Liver (tissue), 9 donors: ENCODE data around the gene DLX2. TPM values are rescaled to one million over a fixed set of nuclear protein-coding genes. Genes with fewer than 3 reads are reported as not detected.

Experiments
- DNase-seq: peaks from one replicate; pipeline ENCODE4 v3.0.0-alpha.2; 2017; ENCODE audit warnings: low spot score
- H3K27ac ChIP-seq, 2 donors: one replicate each; pipeline ENCODE4 v1.7.0; 2013; ENCODE audit warnings: inconsistent platforms in 2 of 2, low read length in 2 of 2, control low read depth in 1 of 2, low read depth in 1 of 2, mild to moderate bottlenecking in 1 of 2
- H3K27me3 ChIP-seq, 4 donors: one replicate each; pipeline versions ENCODE4 v1.6.1 to v1.7.0; 2013; ENCODE audit warnings: low read length in 3 of 4, inconsistent platforms in 1 of 4, mild to moderate bottlenecking in 1 of 4, moderate library complexity in 1 of 4; ENCODE audit not compliant: control insufficient read depth in 4 of 4, insufficient read depth in 4 of 4
- H3K36me3 ChIP-seq, 4 donors: one replicate each; pipeline versions ENCODE4 v1.6.1 to v1.7.0; 2013; ENCODE audit warnings: low read length in 3 of 4, mild to moderate bottlenecking in 3 of 4, low read depth in 1 of 4, moderate library complexity in 1 of 4; ENCODE audit not compliant: control insufficient read depth in 4 of 4, insufficient read depth in 3 of 4
- H3K4me1 ChIP-seq, 4 donors: one replicate each; pipeline versions ENCODE4 v1.6.1 to v1.7.0; 2013; ENCODE audit warnings: low read length in 3 of 4, mild to moderate bottlenecking in 3 of 4, moderate library complexity in 1 of 4; ENCODE audit not compliant: control insufficient read depth in 4 of 4, insufficient read depth in 4 of 4
- H3K4me3 ChIP-seq, 3 donors: one replicate each; pipeline versions ENCODE4 v1.6.1 to v1.7.0; 2013; ENCODE audit warnings: low read length in 3 of 3, control low read depth in 1 of 3, low read depth in 1 of 3, mild to moderate bottlenecking in 1 of 3
- H3K9ac ChIP-seq, 2 donors: one replicate each; pipeline ENCODE4 v1.7.0; 2013; ENCODE audit warnings: low read length in 2 of 2, mild to moderate bottlenecking in 2 of 2, moderate library complexity in 2 of 2, control low read depth in 1 of 2, low read depth in 1 of 2
- H3K9me3 ChIP-seq, 4 donors: one replicate each; pipeline versions ENCODE4 v1.6.1 to v1.7.0; 2013; ENCODE audit warnings: low read length in 3 of 4; ENCODE audit not compliant: control insufficient read depth in 4 of 4
- EGR1 ChIP-seq, 2 donors: IDR thresholded peaks; 2 replicates each; pipeline ENCODE4 v1.6.1; 2016 to 2018; ENCODE audit warnings: antibody characterized with exemption in 2 of 2, low read depth in 2 of 2
- GABPA ChIP-seq, 2 donors: IDR thresholded peaks in 1 of 2; conservative IDR thresholded peaks in 1 of 2; 2 replicates each; pipeline ENCODE4 v1.6.1; 2016; ENCODE audit warnings: antibody characterized with exemption in 2 of 2, mild to moderate bottlenecking in 1 of 2, moderate library complexity in 1 of 2
- HNF4A ChIP-seq, 2 donors: conservative IDR thresholded peaks; 2 replicates each; pipeline ENCODE4 v1.6.1; 2016; ENCODE audit warnings: antibody characterized with exemption in 2 of 2, mild to moderate bottlenecking in 2 of 2
- HNF4G ChIP-seq: IDR thresholded peaks from 2 replicates; pipeline ENCODE4 v1.6.1; 2016; ENCODE audit warnings: antibody characterized with exemption
- JUND ChIP-seq, 2 donors: IDR thresholded peaks; 2 replicates each; pipeline ENCODE4 v1.6.1; 2016; ENCODE audit warnings: antibody characterized with exemption in 2 of 2
- NR2F2 ChIP-seq: IDR thresholded peaks from 2 replicates; pipeline ENCODE4 v1.6.1; 2016; ENCODE audit warnings: antibody characterized with exemption
- RAD21 ChIP-seq, 2 donors: IDR thresholded peaks; 2 replicates each; pipeline ENCODE4 v1.6.1; 2016; ENCODE audit warnings: antibody characterized with exemption in 2 of 2, mild to moderate bottlenecking in 2 of 2
- REST ChIP-seq: IDR thresholded peaks from 2 replicates; pipeline ENCODE4 v1.6.1; 2016; ENCODE audit warnings: antibody characterized with exemption, mild to moderate bottlenecking
- RXRA ChIP-seq, 2 donors: IDR thresholded peaks; 2 replicates each; pipeline ENCODE4 v1.6.1; 2017 to 2018; ENCODE audit warnings: antibody characterized with exemption in 2 of 2, mild to moderate bottlenecking in 1 of 2
- SP1 ChIP-seq: IDR thresholded peaks from 2 replicates; pipeline ENCODE4 v1.6.1; 2018; ENCODE audit warnings: antibody characterized with exemption, mild to moderate bottlenecking
- TAF1 ChIP-seq: conservative IDR thresholded peaks from 2 replicates; pipeline ENCODE4 v1.6.1; 2016; ENCODE audit warnings: antibody characterized with exemption, mild to moderate bottlenecking
- YY1 ChIP-seq: IDR thresholded peaks from 2 replicates; pipeline ENCODE4 v1.6.1; 2016; ENCODE audit warnings: antibody characterized with exemption, mild to moderate bottlenecking
- ZBTB33 ChIP-seq: IDR thresholded peaks from 2 replicates; pipeline ENCODE4 v1.6.1; 2016; ENCODE audit warnings: antibody characterized with exemption
- WGBS: extraction: QIAGEN DNeasy Blood & Tissue Kit; methylation state at CpG from one replicate; pipeline ENCODE4 v1.1.7; 2013; 5-methylcytosine and 5-hydroxymethylcytosine counted together
- polyA plus RNA-seq, 2 donors: library from polyadenylated mRNA; stranded (reverse) in 1 of 2; unstranded in 1 of 2; fragments of 200-250 nt in 1 of 2; fragments of >200 nt in 1 of 2; fragmentation: Nextera tagmentation in 1 of 2; extraction: Ambion mirVana in 1 of 2; gene quantifications; one replicate each; pipeline versions ENCODE4 v1.2.1 to v1.2.3, GENCODE V29; 2013 to 2015
- total RNA-seq, 2 donors: library from RNA; depleted of rRNA; stranded (reverse); fragments of >200 nt; gene quantifications; one replicate each; pipeline ENCODE4 v1.2.3, GENCODE V29; 2014
- donor health status: healthy.
- donor health status: healthy.
- donor health status: healthy.
- donor health status: healthy.
- donor health status: healthy.

Gene DLX2
- total and polyA plus RNA-seq, 4 donors: not detected

- TF ChIP-seq TAF1 (no peak), RAD21 (IDR thresholded peaks at IDR 0.05) (no peak), EGR1 (IDR thresholded peaks at IDR 0.05; ENCODE audit: low read depth in 2 of 2) (no peak), HNF4G (no peak), GABPA (IDR thresholded peaks at IDR 0.05 in 1 of 2, conservative IDR thresholded peaks at IDR 0.05 in 1 of 2) (no peak), NR2F2 (no peak), JUND (IDR thresholded peaks at IDR 0.05) (no peak), YY1 (no peak)
- peak overlapping the region in 1 of 3 donors; percentile 64 for H3K4me3 ChIP-seq
These were observed 794 bp downstream of the DLX2 start for GRCh38 chr2:172101821-172102390.

GRCh38 chr2:172100935-172101820 lies 1.5 kb downstream of the DLX2 start:
- Histone ChIP-seq H3K4me1 (peaks cover 21 to 43% (median 28%) of the 10 kb centered on the region in 4 donors), H3K27me3 (peaks cover 7 to 23% (median 17%) of the 10 kb centered on the region in 4 donors), H3K36me3 (no peaks in the 10 kb centered on the region), H3K27ac (no peak overlapping the region), H3K9ac (no peak overlapping the region), H3K9me3 (peaks cover 0 to 2% (median 0%) of the 10 kb centered on the region in 4 donors), H3K4me3 (no peak overlapping the region)
- TF ChIP-seq REST: no peak
- no peak for TF ChIP-seq ZBTB33
- TF ChIP-seq YY1: no peak
- no peak for TF ChIP-seq HNF4A (conservative IDR thresholded peaks at IDR 0.05)
- TF ChIP-seq EGR1 (IDR thresholded peaks at IDR 0.05; ENCODE audit: low read depth in 2 of 2): no peak
- TF ChIP-seq SP1: no peak
- TF ChIP-seq RXRA (IDR thresholded peaks at IDR 0.05): no peak
- TF ChIP-seq RAD21 (IDR thresholded peaks at IDR 0.05): no peak
- TF ChIP-seq HNF4G: no peak
- no peak for DNase-seq
- 9% methylated on average over 54 of the region's 54 CpGs for WGBS

More at GRCh38 chr2:172101821-172102390, 794 bp downstream of the DLX2 start:
- no peak overlapping the region for H3K9ac ChIP-seq
- H3K4me1 ChIP-seq: peaks cover 22 to 45% (median 30%) of the 10 kb centered on the region in 4 donors
- H3K27me3 ChIP-seq: peaks cover 4 to 28% (median 17%) of the 10 kb centered on the region in 4 donors
- peaks cover 0 to 2% (median 0%) of the 10 kb centered on the region in 4 donors for H3K9me3 ChIP-seq
- no peak overlapping the region for H3K27ac ChIP-seq
- no peaks in the 10 kb centered on the region for H3K36me3 ChIP-seq
- 8% methylated on average over 36 of the region's 36 CpGs for WGBS
- DNase-seq: peak; percentile 42
